GM19238 (cell line): ENCODE measurements around the gene CHN2.

ENCODE experiments used
- DNase-seq: peaks from one replicate; pipeline ENCODE4 v3.0.0; 2011; ENCODE audit warnings: low spot score; ENCODE audit not compliant: insufficient read length

Gene CHN2

GRCh38 chr7:29461996-29462395 lies 267.4 kb downstream of the CHN2 start:
- no peak for DNase-seq

- no peak for DNase-seq
Measured at GRCh38 chr7:29463504-29464158, 269.1 kb downstream of the CHN2 start.

- DNase-seq = no peak
Measured at GRCh38 chr7:29464753-29465152, 270.2 kb downstream of the CHN2 start.

GRCh38 chr7:29467193-29467926 lies 272.8 kb downstream of the CHN2 start:
- DNase-seq = no peak

- DNase-seq = no peak
Measured at GRCh38 chr7:29468196-29468595, 273.6 kb downstream of the CHN2 start.

- no peak for DNase-seq
Measured at GRCh38 chr7:29469281-29469680, 274.7 kb downstream of the CHN2 start.

- no peak for DNase-seq
Measured at GRCh38 chr7:29469976-29470557, 275.5 kb downstream of the CHN2 start.

GRCh38 chr7:29471444-29472138 lies 277.0 kb downstream of the CHN2 start:
- no peak for DNase-seq

GRCh38 chr7:29476916-29477315 lies 282.3 kb downstream of the CHN2 start:
- no peak for DNase-seq

- DNase-seq = no peak
Measured at GRCh38 chr7:29478226-29478625, 283.7 kb downstream of the CHN2 start.

GRCh38 chr7:29478687-29479240 lies 284.2 kb downstream of the CHN2 start:
- DNase-seq = no peak

- DNase-seq = no peak
Measured at GRCh38 chr7:29479301-29480200, 285.0 kb downstream of the CHN2 start.

- no peak for DNase-seq
Measured at GRCh38 chr7:29480451-29480850, 285.9 kb downstream of the CHN2 start.

- no peak for DNase-seq
Measured at GRCh38 chr7:29480934-29481651, 286.5 kb downstream of the CHN2 start.

- DNase-seq = no peak
Measured at GRCh38 chr7:29482056-29482455, 287.5 kb downstream of the CHN2 start.

GRCh38 chr7:29483219-29484104 lies 288.9 kb downstream of the CHN2 start:
- DNase-seq = no peak

GRCh38 chr7:29484280-29484679 lies 289.7 kb downstream of the CHN2 start:
- no peak for DNase-seq

- no peak for DNase-seq
Measured at GRCh38 chr7:29485339-29486190, 291.0 kb downstream of the CHN2 start.
